ENCODE measurements around the gene CUL5.
"Not testable (repeated sequence)": the region's sequence is repeated elsewhere in the genome, so short reads cannot be mapped to it uniquely, and the experiment has no call there.

The CUL5 gene

GRCh38 chr11:108025387-108026080, 16.8 kb downstream of the CUL5 start:
- no peak for DNase-seq

GRCh38 chr11:108027057-108027456, 18.4 kb downstream of the CUL5 start:
- no peak for DNase-seq

GRCh38 chr11:108028822-108029441, 20.2 kb downstream of the CUL5 start:
- DNase-seq = not testable (repeated sequence)

GRCh38 chr11:108031604-108032003, 22.9 kb downstream of the CUL5 start:
- not testable (repeated sequence) for DNase-seq

GRCh38 chr11:108032800-108033199, 24.1 kb downstream of the CUL5 start:
- no peak for DNase-seq

- DNase-seq = no peak
These were observed 25.3 kb downstream of the CUL5 start for GRCh38 chr11:108034034-108034433.

GRCh38 chr11:108034952-108035351, 26.3 kb downstream of the CUL5 start:
- DNase-seq = no peak

GRCh38 chr11:108035690-108036089, 27.0 kb downstream of the CUL5 start:
- DNase-seq = no peak

GRCh38 chr11:108037211-108037610, 28.5 kb downstream of the CUL5 start:
- DNase-seq = no peak

GRCh38 chr11:108037636-108038035, 28.9 kb downstream of the CUL5 start:
- no peak for DNase-seq

- DNase-seq = no peak
These were observed 39.6 kb downstream of the CUL5 start for GRCh38 chr11:108048269-108048668.

- no peak for DNase-seq
These were observed 53.6 kb downstream of the CUL5 start for GRCh38 chr11:108062336-108062735.

- DNase-seq = no peak
These were observed 54.7 kb downstream of the CUL5 start for GRCh38 chr11:108063410-108063809.

- DNase-seq = no peak
These were observed 61.2 kb downstream of the CUL5 start for GRCh38 chr11:108069947-108070346.

- no peak for DNase-seq
These were observed 76.1 kb downstream of the CUL5 start for GRCh38 chr11:108084811-108085210.

- no peak for DNase-seq
These were observed 77.0 kb downstream of the CUL5 start for GRCh38 chr11:108085672-108086071.

GRCh38 chr11:108092134-108092533, 83.4 kb downstream of the CUL5 start:
- DNase-seq = no peak

- no peak for DNase-seq
These were observed 84.6 kb downstream of the CUL5 start for GRCh38 chr11:108093128-108093904.

- no peak for DNase-seq
These were observed 88.5 kb downstream of the CUL5 start for GRCh38 chr11:108097179-108097578.

- DNase-seq = no peak
These were observed 92.5 kb downstream of the CUL5 start for GRCh38 chr11:108101090-108101775.

- DNase-seq = no peak
These were observed 102.4 kb downstream of the CUL5 start for GRCh38 chr11:108111126-108111525.

- DNase-seq = no peak
These were observed 103.4 kb downstream of the CUL5 start for GRCh38 chr11:108112057-108112456.

GRCh38 chr11:108115500-108116140, 106.9 kb downstream of the CUL5 start:
- no peak for DNase-seq

Data from CD4-positive, alpha-beta T cell treated with Interleukin-6 for 4 hours (primary cell).